PC-3 (cell line): Measurements from ENCODE around the gene SMAD5. TPM values are rescaled to one million over a fixed set of nuclear protein-coding genes. Genes with fewer than 3 reads are reported as not detected.

Experiments used
- ATAC-seq: fragments of 200-7000 bp; cut with Tn5 transposase; 2 replicates; pipeline ENCODE4 v1.9.1; 2020; ENCODE audit warnings: mild to moderate bottlenecking, moderate library complexity
- BruUV-seq: library from RNA; stranded (reverse); fragments of 400-500 nt; replicated peaks from 2 replicates; lab custom pipeline; 2021; lab: Mats Ljungman, UMichigan
- CTCF ChIA-PET: fragments of 300-600 bp; sonication (Branson Sonifier 250); formaldehyde crosslinking; loops from one replicate; lab custom pipeline; 2022; ENCODE audit warnings: antibody characterized with exemption; lab: Charles Lee
- POLR2A ChIA-PET: fragments of 300-600 bp; sonication (Branson Sonifier 250); formaldehyde crosslinking; loops from one replicate; lab custom pipeline; 2022; ENCODE audit warnings: antibody characterized with exemption; ENCODE audit not compliant: unreplicated experiment; lab: Charles Lee
- DNase-seq: peaks from one replicate; pipeline ENCODE4 v3.0.0-alpha.2; 2015
- H2AFZ ChIP-seq: fragments of 300-600 bp; sonication (generic); 2 replicates; pipeline ENCODE4 v1.6.0; 2016; ENCODE audit warnings: antibody characterized with exemption, low read length
- H3F3A ChIP-seq: fragments of 300-600 bp; sonication (generic); one replicate; pipeline ENCODE4 v1.6.0; 2017; ENCODE audit warnings: antibody characterized with exemption, low read length, control low read depth, mild to moderate bottlenecking; ENCODE audit not compliant: unreplicated experiment
- H3K27ac ChIP-seq: fragments of 300-600 bp; sonication (generic); 2 replicates; pipeline ENCODE4 v1.5.1; 2016; ENCODE audit warnings: mild to moderate bottlenecking, low read length
- H3K27me3 ChIP-seq: fragments of 300-600 bp; sonication (generic); 2 replicates; pipeline ENCODE4 v1.6.1; 2016; ENCODE audit warnings: low read length, mixed read lengths
- H3K36me3 ChIP-seq: fragments of 300-600 bp; sonication (generic); 2 replicates; pipeline ENCODE4 v1.6.1; 2016; ENCODE audit warnings: low read depth, mixed run types, low read length, mixed read lengths
- H3K4me1 ChIP-seq: fragments of 300-600 bp; sonication (generic); 2 replicates; pipeline ENCODE4 v1.5.1; 2016; ENCODE audit warnings: low read length; ENCODE audit not compliant: insufficient read depth
- H3K4me2 ChIP-seq: fragments of 300-600 bp; sonication (generic); 2 replicates; pipeline ENCODE4 v1.6.0; 2016; ENCODE audit warnings: low read length
- H3K4me3 ChIP-seq: fragments of 300-600 bp; sonication (generic); 2 replicates; pipeline ENCODE4 v1.5.1; 2016; ENCODE audit warnings: mild to moderate bottlenecking, low read length, mixed read lengths
- H3K79me2 ChIP-seq: fragments of 300-600 bp; sonication (generic); 2 replicates; pipeline ENCODE4 v1.6.1; 2017; ENCODE audit warnings: low read length, mixed read lengths
- H3K9ac ChIP-seq: fragments of 300-600 bp; sonication (generic); 2 replicates; pipeline ENCODE4 v1.6.0; 2016; ENCODE audit warnings: mild to moderate bottlenecking, low read length
- H3K9me2 ChIP-seq: fragments of 300-600 bp; sonication (generic); replicated peaks from 2 replicates; pipeline ENCODE4 v1.6.1; 2016; ENCODE audit warnings: mixed run types, low read length, mixed read lengths
- H3K9me3 ChIP-seq: fragments of 300-600 bp; sonication (generic); 2 replicates; pipeline ENCODE4 v1.6.1; 2016; ENCODE audit warnings: low read length, mixed read lengths
- H4K20me1 ChIP-seq: fragments of 300-600 bp; sonication (generic); 2 replicates; pipeline ENCODE4 v1.6.1; 2016; ENCODE audit warnings: low read length, mixed read lengths
- EZH2 ChIP-seq: fragments of 300-600 bp; sonication (generic); IDR thresholded peaks from one replicate; pipeline ENCODE4 v1.6.1; 2017; ENCODE audit warnings: antibody characterized with exemption, mild to moderate bottlenecking, low read length; ENCODE audit not compliant: unreplicated experiment
- EZH2phosphoT487 ChIP-seq: fragments of 300-600 bp; sonication (generic); IDR thresholded peaks from 2 replicates; pipeline ENCODE4 v1.6.1; 2018; ENCODE audit warnings: mild to moderate bottlenecking, antibody characterized with exemption, low read length, borderline replicate concordance
- intact Hi-C: fragments of 100-400 bp; cut with micrococcal nuclease; formaldehyde crosslinking; loops from 2 replicates; pipeline ENCODE4 v1.9.0; 2023
- total RNA-seq: library from RNA; depleted of rRNA; stranded (reverse); fragments of >200 nt; gene quantifications from 2 replicates; pipeline ENCODE4 v1.2.3, GENCODE V29; 2014
- TF ChIP-seq, protein P1 (sequence below): fragments of 300-600 bp; sonication (generic); conservative IDR thresholded peaks from 2 replicates; pipeline ENCODE4 v1.5.1; 2017; ENCODE audit warnings: antibody characterized with exemption, low read depth, mild to moderate bottlenecking, low read length

SMAD5 gene
- total RNA-seq, 1 experiment from 2014 or later, result 28.5 TPM

DNA sequence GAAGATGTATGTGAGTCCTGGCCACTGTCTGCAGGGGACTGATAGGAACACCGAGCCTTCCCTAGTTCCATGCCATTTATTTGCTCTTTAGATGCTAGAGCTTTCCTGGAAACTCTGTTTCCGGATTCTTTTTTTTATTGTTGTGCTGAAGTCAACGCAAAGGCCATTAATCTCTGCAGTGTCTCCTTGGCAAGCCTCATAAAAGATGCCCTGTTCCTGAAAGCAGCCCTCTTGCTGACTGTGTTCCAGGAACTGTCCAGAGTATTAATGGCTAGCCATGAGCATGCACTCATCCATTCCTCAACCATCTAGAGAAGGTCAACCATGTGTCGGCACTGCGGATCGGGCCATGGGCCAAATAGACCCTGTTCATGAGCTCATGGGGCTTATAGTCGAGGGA is 42.9 kb upstream of the SMAD5 start:
- H3K4me2 ChIP-seq, result no peak overlapping the region
- no peak for DNase-seq
- no peak for ATAC-seq
- no peaks in the 10 kb centered on the region for H3K36me3 ChIP-seq
- ChIA-PET CTCF (no interaction called here), POLR2A (no interaction called here)
- no peak overlapping the region for H3K4me3 ChIP-seq
- TF ChIP-seq EZH2 (no peak), EZH2phosphoT487 (no peak)
- TF ChIP-seq, protein P1, sequence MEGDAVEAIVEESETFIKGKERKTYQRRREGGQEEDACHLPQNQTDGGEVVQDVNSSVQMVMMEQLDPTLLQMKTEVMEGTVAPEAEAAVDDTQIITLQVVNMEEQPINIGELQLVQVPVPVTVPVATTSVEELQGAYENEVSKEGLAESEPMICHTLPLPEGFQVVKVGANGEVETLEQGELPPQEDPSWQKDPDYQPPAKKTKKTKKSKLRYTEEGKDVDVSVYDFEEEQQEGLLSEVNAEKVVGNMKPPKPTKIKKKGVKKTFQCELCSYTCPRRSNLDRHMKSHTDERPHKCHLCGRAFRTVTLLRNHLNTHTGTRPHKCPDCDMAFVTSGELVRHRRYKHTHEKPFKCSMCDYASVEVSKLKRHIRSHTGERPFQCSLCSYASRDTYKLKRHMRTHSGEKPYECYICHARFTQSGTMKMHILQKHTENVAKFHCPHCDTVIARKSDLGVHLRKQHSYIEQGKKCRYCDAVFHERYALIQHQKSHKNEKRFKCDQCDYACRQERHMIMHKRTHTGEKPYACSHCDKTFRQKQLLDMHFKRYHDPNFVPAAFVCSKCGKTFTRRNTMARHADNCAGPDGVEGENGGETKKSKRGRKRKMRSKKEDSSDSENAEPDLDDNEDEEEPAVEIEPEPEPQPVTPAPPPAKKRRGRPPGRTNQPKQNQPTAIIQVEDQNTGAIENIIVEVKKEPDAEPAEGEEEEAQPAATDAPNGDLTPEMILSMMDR, result no peak
- H3K4me1 ChIP-seq, result no peaks in the 10 kb centered on the region
- H3K9me3 ChIP-seq, result no peaks in the 10 kb centered on the region
- H2AFZ ChIP-seq, result no peak overlapping the region
- no peak overlapping the region for H3K27ac ChIP-seq
- H4K20me1 ChIP-seq, result no peaks in the 10 kb centered on the region
- BruUV-seq, result no TSS peak
- no peak overlapping the region for H3K9ac ChIP-seq
- no peaks in the 10 kb centered on the region for H3F3A ChIP-seq
- H3K27me3 ChIP-seq, result no peaks in the 10 kb centered on the region
- intact Hi-C loops, result no loop called here
- no peaks in the 10 kb centered on the region for H3K9me2 ChIP-seq
- no peaks in the 10 kb centered on the region for H3K79me2 ChIP-seq

DNA sequence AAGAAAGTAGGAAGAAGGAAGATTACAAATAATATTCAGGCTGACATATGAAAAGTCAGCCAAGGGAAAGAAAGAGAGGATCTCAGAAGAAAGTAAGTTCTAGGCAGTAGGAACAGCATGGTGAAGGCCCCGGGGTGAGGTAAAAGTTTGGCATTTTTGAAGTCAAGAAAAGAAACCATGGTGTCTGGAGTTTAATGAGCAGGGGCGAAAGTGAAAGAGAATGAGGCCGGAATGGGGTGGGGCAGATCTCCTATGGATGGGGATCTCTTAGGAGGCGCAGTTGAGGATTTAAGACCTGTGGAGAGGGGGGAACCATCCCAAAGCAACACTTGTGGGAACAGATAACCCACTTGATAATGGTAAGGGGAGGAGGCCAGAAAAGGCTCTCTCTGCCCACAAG is 42.3 kb upstream of the SMAD5 start:
- TF ChIP-seq EZH2phosphoT487 (no peak), EZH2 (no peak)
- TF ChIP-seq, protein P1, result no peak
- Histone ChIP-seq H3K36me3 (no peaks in the 10 kb centered on the region), H3K9ac (no peak overlapping the region), H3K4me3 (no peak overlapping the region), H3K9me3 (no peaks in the 10 kb centered on the region), H3K9me2 (no peaks in the 10 kb centered on the region), H3F3A (no peaks in the 10 kb centered on the region), H2AFZ (no peak overlapping the region), H3K27ac (no peak overlapping the region), H3K4me2 (no peak overlapping the region), H3K27me3 (no peaks in the 10 kb centered on the region), H3K4me1 (no peaks in the 10 kb centered on the region), H3K79me2 (no peaks in the 10 kb centered on the region), H4K20me1 (no peaks in the 10 kb centered on the region)
- POLR2A ChIA-PET, result no interaction called here
- intact Hi-C loops, result no loop called here
- no TSS peak for BruUV-seq
- ATAC-seq (no peak), DNase-seq (no peak)
- CTCF ChIA-PET, result no interaction called here

DNA sequence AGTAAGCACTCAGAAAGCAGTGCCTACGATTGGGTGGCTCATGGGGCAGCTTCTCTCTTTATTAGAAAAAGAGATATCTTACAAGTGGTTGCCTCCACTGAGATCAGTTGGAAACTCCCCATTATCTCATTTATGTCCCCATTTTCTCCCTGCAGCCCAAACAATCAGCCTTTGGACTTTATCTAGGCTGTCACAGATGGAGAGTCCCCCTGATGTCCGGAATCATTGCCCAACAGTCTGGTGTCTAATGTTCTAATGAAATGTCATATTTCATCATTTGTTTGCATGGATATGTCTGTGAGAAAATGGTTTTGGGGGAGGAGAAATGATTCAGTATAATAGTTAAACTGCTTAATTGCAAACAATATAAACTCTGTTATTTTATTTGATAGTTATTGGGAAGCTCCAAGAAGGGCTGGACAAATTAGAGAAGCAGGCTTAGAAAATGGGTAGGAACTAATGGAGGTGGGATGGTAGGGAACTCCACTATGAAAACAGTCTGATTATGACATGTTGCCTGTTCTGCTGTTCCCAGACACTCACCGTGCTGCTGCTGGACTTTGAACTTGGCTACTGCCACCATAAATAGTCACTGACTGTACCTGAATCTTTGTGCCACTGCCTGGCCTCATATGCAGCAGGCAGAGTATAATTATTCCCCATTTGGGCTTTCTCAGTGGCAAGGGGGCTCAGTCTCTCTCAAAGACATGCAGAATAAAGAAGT is 38.3 kb upstream of the SMAD5 start:
- ATAC-seq (no peak), DNase-seq (no peak)
- Histone ChIP-seq H2AFZ (no peak overlapping the region), H3F3A (no peaks in the 10 kb centered on the region), H3K4me3 (no peak overlapping the region), H3K4me1 (no peaks in the 10 kb centered on the region), H3K4me2 (no peak overlapping the region), H3K9me3 (no peaks in the 10 kb centered on the region), H4K20me1 (no peaks in the 10 kb centered on the region), H3K9ac (no peak overlapping the region), H3K36me3 (no peaks in the 10 kb centered on the region), H3K27ac (no peak overlapping the region), H3K9me2 (no peaks in the 10 kb centered on the region), H3K79me2 (no peaks in the 10 kb centered on the region), H3K27me3 (no peaks in the 10 kb centered on the region)
- CTCF ChIA-PET, result no interaction called here
- TF ChIP-seq EZH2phosphoT487 (no peak), EZH2 (no peak)
- TF ChIP-seq, protein P1, result no peak
- POLR2A ChIA-PET, result no interaction called here
- intact Hi-C loops, result no loop called here
- no TSS peak for BruUV-seq
